T-cell (primary cell): Measurements from ENCODE around the gene CLDN10. TPM values are rescaled to one million over a fixed set of nuclear protein-coding genes. Genes with fewer than 3 reads are reported as not detected.

Experiments
- ATAC-seq, 4 experiments: fragments of 200-7000 bp in 3 of 4; fragments of 150-1000 bp in 1 of 4; cut with Tn5 transposase; replicated peaks in 1 of 4; 1 replicate in 3 of 4; 2 replicates in 1 of 4; pipeline ENCODE4 v1.10.0; 2021; ENCODE audit warnings: moderate library complexity in 3 of 4, mild to moderate bottlenecking in 2 of 4, moderate number of reproducible peaks in 1 of 4
- CTCF ChIA-PET, 2 donors: fragments of 300-600 bp; sonication (Branson Sonifier 250); formaldehyde crosslinking; loops; one replicate each; lab custom pipeline; 2022; ENCODE audit warnings: antibody characterized with exemption in 2 of 2; lab: Charles Lee
- POLR2A ChIA-PET, 2 donors: fragments of 300-600 bp; sonication (Branson Sonifier 250); formaldehyde crosslinking; loops; one replicate each; lab custom pipeline; 2022; ENCODE audit warnings: antibody characterized with exemption in 2 of 2; lab: Charles Lee
- DNase-seq, 35 experiments: peaks; one replicate each; pipeline versions ENCODE4 v3.0.0 to v3.0.0-alpha.2; 2013 to 2023
- H3K27ac ChIP-seq: one replicate; pipeline ENCODE4 v1.5.1; 2013; ENCODE audit warnings: low read length
- H3K27me3 ChIP-seq, 2 experiments: replicated peaks in 1 of 2; 1 replicate in 1 of 2; 2 replicates in 1 of 2; pipeline versions ENCODE4 v1.6.1 to v1.7.0; 2013; ENCODE audit warnings: low read length in 1 of 2, mixed read lengths in 1 of 2; ENCODE audit not compliant: control insufficient read depth in 2 of 2, insufficient read depth in 2 of 2; ENCODE audit errors: extremely low read depth in 1 of 2
- H3K36me3 ChIP-seq, 2 donors: 1 replicate in 1 of 2; 2 replicates in 1 of 2; pipeline versions ENCODE4 v1.6.1 to v1.7.0; 2013; ENCODE audit warnings: low read length in 1 of 2; ENCODE audit not compliant: control insufficient read depth in 2 of 2, insufficient read depth in 1 of 2; ENCODE audit errors: extremely low read depth in 1 of 2
- H3K4me1 ChIP-seq, 2 experiments: 1 replicate in 1 of 2; 2 replicates in 1 of 2; pipeline versions ENCODE4 v1.6.1 to v1.7.0; 2013; ENCODE audit warnings: low read length in 2 of 2, mixed read lengths in 1 of 2; ENCODE audit not compliant: insufficient read depth in 2 of 2, control insufficient read depth in 1 of 2; ENCODE audit errors: extremely low read depth in 1 of 2
- H3K4me3 ChIP-seq, 2 donors: 1 replicate in 1 of 2; 2 replicates in 1 of 2; pipeline versions ENCODE4 v1.5.1 to v1.7.0; 2013; ENCODE audit warnings: mild to moderate bottlenecking in 2 of 2, low read length in 1 of 2, moderate library complexity in 1 of 2; ENCODE audit not compliant: control insufficient read depth in 1 of 2; ENCODE audit errors: extremely low read depth in 1 of 2
- H3K9me3 ChIP-seq: 2 replicates; pipeline ENCODE4 v1.7.0; 2013
- H3K27ac Mint-ChIP-seq, 2 donors: one replicate each; pipeline ENCODE4 v1.8.0; 2020 to 2021; ENCODE audit warnings: mild to moderate bottlenecking in 2 of 2, mixed read lengths in 2 of 2
- H3K27me3 Mint-ChIP-seq, 2 donors: one replicate each; pipeline ENCODE4 v1.8.0; 2021 to 2022; ENCODE audit warnings: mixed read lengths in 2 of 2
- H3K36me3 Mint-ChIP-seq: one replicate; pipeline ENCODE4 v1.8.0; 2021; ENCODE audit warnings: mixed read lengths
- H3K4me1 Mint-ChIP-seq, 3 donors: one replicate each; pipeline ENCODE4 v1.8.0; 2020 to 2022; ENCODE audit warnings: mixed read lengths in 3 of 3, mild to moderate bottlenecking in 1 of 3
- H3K4me3 Mint-ChIP-seq, 3 donors: one replicate each; pipeline ENCODE4 v1.8.0; 2020 to 2022; ENCODE audit warnings: mild to moderate bottlenecking in 3 of 3, mixed read lengths in 3 of 3, moderate library complexity in 3 of 3
- H3K9me3 Mint-ChIP-seq, 3 donors: one replicate each; pipeline ENCODE4 v1.8.0; 2020 to 2022; ENCODE audit warnings: mixed read lengths in 3 of 3
- WGBS: methylation state at CpG from one replicate; pipeline ENCODE4 v1.1.5; 2013; ENCODE audit warnings: missing lambda C conversion rate; ENCODE audit not compliant: insufficient coverage; 5-methylcytosine and 5-hydroxymethylcytosine counted together
- total RNA-seq, 35 experiments: library from RNA in 6 of 35; stranded (reverse) in 6 of 35; fragments of 120-200 nt in 1 of 35; gene quantifications; one replicate each; pipeline versions ENCODE4 v1.2.1 to v1.2.4 and lab custom pipeline; 2013 to 2026

The CLDN10 gene
- total RNA-seq, 5 donors from 2014 or later (not counting 1 experiment from before 2014, with no cell fraction given), result 0.32 TPM; not detected in 4

- Histone ChIP-seq H3K36me3 (no peaks in the 10 kb centered on the region), H3K9me3 (no peaks in the 10 kb centered on the region), H3K27ac (no peak overlapping the region), H3K27me3 (peaks cover 0 to 8% of the 10 kb centered on the region in 2 experiments), H3K4me3 (no peak overlapping the region), H3K4me1 (no peaks in the 10 kb centered on the region)
- H3K36me3 Mint-ChIP-seq, result no peaks in the 10 kb centered on the region
- ChIA-PET CTCF (no interaction called here), POLR2A (no interaction called here)
- H3K4me3 Mint-ChIP-seq, result no peak overlapping the region
- H3K9me3 Mint-ChIP-seq, result no peaks in the 10 kb centered on the region
- no peak overlapping the region for H3K27ac Mint-ChIP-seq
- DNase-seq (no peak), ATAC-seq (no peak)
- WGBS, result no CpG with 5 or more reads among the region's 1 CpG
- no peaks in the 10 kb centered on the region for H3K4me1 Mint-ChIP-seq
- H3K27me3 Mint-ChIP-seq, result peaks cover 11 to 13% of the 10 kb centered on the region in 2 donors
These were observed 54.8 kb downstream of the CLDN10 start for GRCh38 chr13:95607366-95607765.

GRCh38 chr13:95608640-95609323, 56.3 kb downstream of the CLDN10 start:
- DNase-seq (no peak), ATAC-seq (no peak)
- H3K27ac ChIP-seq, result no peak overlapping the region
- ChIA-PET CTCF (interaction anchor here in 1 of 2 donors (0.5 to 0.6 kb wide), 2 partner anchors 98 to 246 kb away, joined by 3 to 9 read pairs; no protein-coding TSS in a partner anchor), POLR2A (no interaction called here)
- Mint-ChIP-seq H3K27me3 (peaks cover 8 to 11% of the 10 kb centered on the region in 2 donors), H3K4me3 (no peak overlapping the region), H3K36me3 (no peaks in the 10 kb centered on the region), H3K9me3 (no peaks in the 10 kb centered on the region), H3K4me1 (no peaks in the 10 kb centered on the region), H3K27ac (no peak overlapping the region)
- H3K27me3 ChIP-seq, result peaks cover 0 to 8% of the 10 kb centered on the region in 2 experiments
- H3K9me3 ChIP-seq, result no peaks in the 10 kb centered on the region
- 84% methylated on average over 4 of the region's 6 CpGs for WGBS
- H3K36me3 ChIP-seq, result no peaks in the 10 kb centered on the region
- H3K4me3 ChIP-seq, result no peak overlapping the region
- no peaks in the 10 kb centered on the region for H3K4me1 ChIP-seq

GRCh38 chr13:95614641-95615245, 62.2 kb downstream of the CLDN10 start:
- Mint-ChIP-seq H3K27ac (no peak overlapping the region), H3K36me3 (no peaks in the 10 kb centered on the region), H3K9me3 (no peaks in the 10 kb centered on the region), H3K4me3 (no peak overlapping the region), H3K27me3 (peaks cover 9 to 10% of the 10 kb centered on the region in 2 donors), H3K4me1 (no peaks in the 10 kb centered on the region)
- ChIA-PET POLR2A (no interaction called here), CTCF (interaction anchor here in 1 of 2 donors (0.8 kb wide), 1 partner anchor 11 kb away, joined by 3 read pairs; no protein-coding TSS in a partner anchor)
- no peak overlapping the region for H3K4me3 ChIP-seq
- H3K27ac ChIP-seq, result no peak overlapping the region
- H3K4me1 ChIP-seq, result no peaks in the 10 kb centered on the region
- no peak for DNase-seq
- WGBS, result 78% methylated on average over 4 of the region's 7 CpGs
- no peaks in the 10 kb centered on the region for H3K9me3 ChIP-seq
- no peaks in the 10 kb centered on the region for H3K36me3 ChIP-seq
- no peak for ATAC-seq
- H3K27me3 ChIP-seq, result peaks cover 0 to 7% of the 10 kb centered on the region in 2 experiments

GRCh38 chr13:95615539-95615938, 63.0 kb downstream of the CLDN10 start:
- ATAC-seq, result no peak
- H3K4me1 ChIP-seq, result no peaks in the 10 kb centered on the region
- no peak for DNase-seq
- Mint-ChIP-seq H3K9me3 (no peaks in the 10 kb centered on the region), H3K27me3 (peaks cover 9 to 10% of the 10 kb centered on the region in 2 donors), H3K27ac (no peak overlapping the region), H3K4me3 (no peak overlapping the region), H3K36me3 (no peaks in the 10 kb centered on the region), H3K4me1 (no peaks in the 10 kb centered on the region)
- no peaks in the 10 kb centered on the region for H3K9me3 ChIP-seq
- H3K27me3 ChIP-seq, result peaks cover 0 to 7% of the 10 kb centered on the region in 2 experiments
- no peak overlapping the region for H3K27ac ChIP-seq
- no peaks in the 10 kb centered on the region for H3K36me3 ChIP-seq
- no peak overlapping the region for H3K4me3 ChIP-seq
- WGBS, result 84% methylated on average over 3 of the region's 3 CpGs
- ChIA-PET CTCF (no interaction called here), POLR2A (no interaction called here)

GRCh38 chr13:95620030-95620824, 67.7 kb downstream of the CLDN10 start:
- WGBS, result no CpG with 5 or more reads among the region's 2 CpGs
- CTCF ChIA-PET, result interaction anchor here in 1 of 2 donors (0.5 to 6.4 kb wide), 5 partner anchors 10 to 214 kb away, joined by 3 to 77 read pairs (median 3); no protein-coding TSS in a partner anchor
- DNase-seq, result no peak
- POLR2A ChIA-PET, result no interaction called here
- Mint-ChIP-seq H3K27ac (no peak overlapping the region), H3K36me3 (no peaks in the 10 kb centered on the region), H3K4me3 (no peak overlapping the region), H3K4me1 (no peaks in the 10 kb centered on the region), H3K27me3 (peaks cover 8 to 12% of the 10 kb centered on the region in 2 donors), H3K9me3 (no peaks in the 10 kb centered on the region)
- Histone ChIP-seq H3K36me3 (no peaks in the 10 kb centered on the region), H3K9me3 (no peaks in the 10 kb centered on the region), H3K27me3 (peaks cover 0 to 10% of the 10 kb centered on the region in 2 experiments), H3K27ac (no peak overlapping the region), H3K4me3 (no peak overlapping the region), H3K4me1 (no peaks in the 10 kb centered on the region)
- ATAC-seq, result no peak

GRCh38 chr13:95620825-95621498, 68.4 kb downstream of the CLDN10 start:
- no peak for DNase-seq
- Histone ChIP-seq H3K36me3 (no peaks in the 10 kb centered on the region), H3K4me1 (no peaks in the 10 kb centered on the region), H3K9me3 (no peaks in the 10 kb centered on the region), H3K4me3 (no peak overlapping the region), H3K27me3 (peaks cover 0 to 10% of the 10 kb centered on the region in 2 experiments), H3K27ac (no peak overlapping the region)
- 81% methylated on average over 6 of the region's 10 CpGs for WGBS
- no peaks in the 10 kb centered on the region for H3K4me1 Mint-ChIP-seq
- no peaks in the 10 kb centered on the region for H3K36me3 Mint-ChIP-seq
- CTCF ChIA-PET, result interaction anchor here (0.5 to 6.4 kb wide), 10 partner anchors 11 to 361 kb away, joined by 3 to 77 read pairs (median 4); no protein-coding TSS in a partner anchor
- POLR2A ChIA-PET, result no interaction called here
- no peak overlapping the region for H3K27ac Mint-ChIP-seq
- no peak for ATAC-seq
- H3K9me3 Mint-ChIP-seq, result no peaks in the 10 kb centered on the region
- H3K27me3 Mint-ChIP-seq, result peaks cover 12% of the 10 kb centered on the region in 2 donors
- no peak overlapping the region for H3K4me3 Mint-ChIP-seq
